CD8-positive, alpha-beta memory T cell (primary cell): ENCODE data around the gene SLC39A9. TPM values are rescaled to one million over a fixed set of nuclear protein-coding genes. Genes with fewer than 3 reads are reported as not detected.
A peak's percentile ranks its signal among the peaks of the same experiment; 100 is the strongest.
"Not testable (repeated sequence)": the region's sequence is repeated elsewhere in the genome, so short reads cannot be mapped to it uniquely, and the experiment has no call there.

Experiments used
- CTCF ChIA-PET: fragments of 350-600 bp; sonication (Branson Sonifier 250); formaldehyde crosslinking; loops from one replicate; lab custom pipeline; 2021; ENCODE audit warnings: antibody characterized with exemption; lab: Charles Lee
- POLR2A ChIA-PET: fragments of 350-600 bp; sonication (Branson Sonifier 250); formaldehyde crosslinking; loops from one replicate; lab custom pipeline; 2021; ENCODE audit warnings: antibody characterized with exemption; lab: Charles Lee
- DNase-seq, 5 donors: peaks; one replicate each; pipeline versions ENCODE4 v3.0.0 to v3.0.0-alpha.2; 2020 to 2022; ENCODE audit warnings: mixed read lengths in 1 of 5
- H3K27ac ChIP-seq: one replicate; pipeline ENCODE4 v1.7.0; 2013; ENCODE audit warnings: low read depth, mild to moderate bottlenecking, low read length, moderate library complexity
- H3K27me3 ChIP-seq: 2 replicates; pipeline ENCODE4 v1.7.0; 2013; ENCODE audit warnings: low read length, mild to moderate bottlenecking; ENCODE audit not compliant: insufficient read depth, poor library complexity, severe bottlenecking
- H3K36me3 ChIP-seq: 2 replicates; pipeline ENCODE4 v1.7.0; 2013; ENCODE audit warnings: mild to moderate bottlenecking, low read length, moderate library complexity; ENCODE audit not compliant: insufficient read depth
- H3K4me1 ChIP-seq: 2 replicates; pipeline ENCODE4 v1.7.0; 2013; ENCODE audit warnings: mild to moderate bottlenecking, low read length, moderate library complexity; ENCODE audit not compliant: insufficient read depth
- H3K4me3 ChIP-seq: 2 replicates; pipeline ENCODE4 v1.7.0; 2013; ENCODE audit warnings: mild to moderate bottlenecking, low read length
- H3K9me3 ChIP-seq: 2 replicates; pipeline ENCODE4 v1.7.0; 2013; ENCODE audit warnings: mild to moderate bottlenecking, low read length
- H3K27ac Mint-ChIP-seq, 8 donors: one replicate each; pipeline ENCODE4 v1.8.0; 2020 to 2021; ENCODE audit warnings: mixed read lengths in 8 of 8, mild to moderate bottlenecking in 6 of 8, inconsistent platforms in 3 of 8, moderate library complexity in 3 of 8
- H3K27me3 Mint-ChIP-seq, 2 donors: one replicate each; pipeline ENCODE4 v1.8.0; 2020 to 2021; ENCODE audit warnings: mixed read lengths in 2 of 2, mild to moderate bottlenecking in 1 of 2, moderate library complexity in 1 of 2
- H3K36me3 Mint-ChIP-seq, 3 donors: one replicate each; pipeline ENCODE4 v1.8.0; 2020 to 2021; ENCODE audit warnings: mixed read lengths in 3 of 3, inconsistent platforms in 1 of 3, mild to moderate bottlenecking in 1 of 3
- H3K4me1 Mint-ChIP-seq, 3 donors: one replicate each; pipeline ENCODE4 v1.8.0; 2020 to 2021; ENCODE audit warnings: mixed read lengths in 3 of 3, inconsistent platforms in 1 of 3, mild to moderate bottlenecking in 1 of 3
- H3K4me3 Mint-ChIP-seq, 7 donors: one replicate each; pipeline ENCODE4 v1.8.0; 2020 to 2021; ENCODE audit warnings: mixed read lengths in 7 of 7, mild to moderate bottlenecking in 6 of 7, moderate library complexity in 4 of 7, inconsistent platforms in 2 of 7
- H3K9me3 Mint-ChIP-seq, 5 donors: one replicate each; pipeline ENCODE4 v1.8.0; 2020 to 2022; ENCODE audit warnings: mixed read lengths in 5 of 5, mild to moderate bottlenecking in 3 of 5, moderate library complexity in 2 of 5, inconsistent platforms in 1 of 5
- polyA plus RNA-seq: library from polyadenylated mRNA; unstranded; fragments of 300-500 nt; fragmentation: Illumina TruSeq; gene quantifications from one replicate; pipeline ENCODE4 v1.2.3, GENCODE V29; 2021
- total RNA-seq, 2 experiments: library from RNA; stranded (reverse); gene quantifications; one replicate each; pipeline ENCODE4 v1.2.3, GENCODE V29; 2021

Gene SLC39A9
- total and polyA plus RNA-seq, 3 experiments from 2014 or later: 18.9 to 53.6 (median 51.3) TPM

- no peak for DNase-seq
- Mint-ChIP-seq H3K36me3 (peaks cover 19 to 36% (median 21%) of the 10 kb centered on the region in 3 donors), H3K27ac (peak overlapping the region in 2 of 8 donors; percentile 2 to 46), H3K9me3 (peaks cover 0 to 6% (median 3%) of the 10 kb centered on the region in 5 donors), H3K27me3 (no peaks in the 10 kb centered on the region), H3K4me1 (no peaks in the 10 kb centered on the region), H3K4me3 (no peak overlapping the region)
- no peaks in the 10 kb centered on the region for H3K9me3 ChIP-seq
- no peaks in the 10 kb centered on the region for H3K27me3 ChIP-seq
- CTCF ChIA-PET: no interaction called here
- H3K27ac ChIP-seq: no peak overlapping the region
- H3K4me3 ChIP-seq: no peak overlapping the region
- no peaks in the 10 kb centered on the region for H3K4me1 ChIP-seq
- peaks cover 7% of the 10 kb centered on the region for H3K36me3 ChIP-seq
- POLR2A ChIA-PET: no interaction called here
These were observed 25.4 kb upstream of the SLC39A9 start for GRCh38 chr14:69373104-69373503.

- peaks cover 0 to 6% (median 3%) of the 10 kb centered on the region in 5 donors for H3K9me3 Mint-ChIP-seq
- Histone ChIP-seq H3K4me1 (no peaks in the 10 kb centered on the region), H3K4me3 (no peak overlapping the region), H3K36me3 (peaks cover 9% of the 10 kb centered on the region), H3K9me3 (no peaks in the 10 kb centered on the region), H3K27ac (no peak overlapping the region), H3K27me3 (no peaks in the 10 kb centered on the region)
- H3K27me3 Mint-ChIP-seq: no peaks in the 10 kb centered on the region
- ChIA-PET CTCF (no interaction called here), POLR2A (no interaction called here)
- DNase-seq: no peak
- no peak overlapping the region for H3K4me3 Mint-ChIP-seq
- H3K36me3 Mint-ChIP-seq: peaks cover 13 to 41% (median 23%) of the 10 kb centered on the region in 3 donors
- no peak overlapping the region for H3K27ac Mint-ChIP-seq
- H3K4me1 Mint-ChIP-seq: no peaks in the 10 kb centered on the region
These were observed 24.3 kb upstream of the SLC39A9 start for GRCh38 chr14:69374235-69374634.

- no peak for DNase-seq
- Histone ChIP-seq H3K27me3 (no peaks in the 10 kb centered on the region), H3K27ac (no peak overlapping the region), H3K4me1 (no peaks in the 10 kb centered on the region), H3K9me3 (no peaks in the 10 kb centered on the region), H3K4me3 (no peak overlapping the region), H3K36me3 (peaks cover 11% of the 10 kb centered on the region)
- ChIA-PET POLR2A (no interaction called here), CTCF (no interaction called here)
- H3K27ac Mint-ChIP-seq: no peak overlapping the region
- H3K9me3 Mint-ChIP-seq: peaks cover 0 to 6% (median 3%) of the 10 kb centered on the region in 5 donors
- no peaks in the 10 kb centered on the region for H3K27me3 Mint-ChIP-seq
- H3K36me3 Mint-ChIP-seq: peaks cover 19 to 50% (median 23%) of the 10 kb centered on the region in 3 donors
- H3K4me3 Mint-ChIP-seq: no peak overlapping the region
- no peaks in the 10 kb centered on the region for H3K4me1 Mint-ChIP-seq
These were observed 23.3 kb upstream of the SLC39A9 start for GRCh38 chr14:69375182-69375581.

GRCh38 chr14:69375722-69376121, 22.8 kb upstream of the SLC39A9 start:
- H3K9me3 ChIP-seq: no peaks in the 10 kb centered on the region
- no peak overlapping the region for H3K4me3 ChIP-seq
- DNase-seq: no peak
- Mint-ChIP-seq H3K4me1 (no peaks in the 10 kb centered on the region), H3K27ac (peak overlapping the region in 1 of 8 donors; percentile 34), H3K4me3 (no peak overlapping the region), H3K9me3 (peaks cover 0 to 6% (median 3%) of the 10 kb centered on the region in 5 donors), H3K36me3 (peaks cover 19 to 56% (median 23%) of the 10 kb centered on the region in 3 donors), H3K27me3 (no peaks in the 10 kb centered on the region)
- POLR2A ChIA-PET: no interaction called here
- CTCF ChIA-PET: no interaction called here
- peaks cover 11% of the 10 kb centered on the region for H3K36me3 ChIP-seq
- H3K4me1 ChIP-seq: no peaks in the 10 kb centered on the region
- no peaks in the 10 kb centered on the region for H3K27me3 ChIP-seq
- H3K27ac ChIP-seq: no peak overlapping the region

GRCh38 chr14:69376439-69376838, 22.1 kb upstream of the SLC39A9 start:
- H3K4me3 ChIP-seq: no peak overlapping the region
- Mint-ChIP-seq H3K36me3 (peaks cover 19 to 63% (median 23%) of the 10 kb centered on the region in 3 donors), H3K9me3 (peaks cover 0 to 6% (median 3%) of the 10 kb centered on the region in 5 donors), H3K4me3 (no peak overlapping the region), H3K27ac (no peak overlapping the region), H3K4me1 (no peaks in the 10 kb centered on the region), H3K27me3 (no peaks in the 10 kb centered on the region)
- no peaks in the 10 kb centered on the region for H3K27me3 ChIP-seq
- DNase-seq: no peak
- H3K36me3 ChIP-seq: peaks cover 14% of the 10 kb centered on the region
- H3K27ac ChIP-seq: no peak overlapping the region
- ChIA-PET CTCF (no interaction called here), POLR2A (no interaction called here)
- H3K9me3 ChIP-seq: no peaks in the 10 kb centered on the region
- H3K4me1 ChIP-seq: no peaks in the 10 kb centered on the region

- Histone ChIP-seq H3K4me3 (no peak overlapping the region), H3K9me3 (no peaks in the 10 kb centered on the region), H3K4me1 (no peaks in the 10 kb centered on the region), H3K27me3 (no peaks in the 10 kb centered on the region), H3K36me3 (peaks cover 14% of the 10 kb centered on the region), H3K27ac (no peak overlapping the region)
- Mint-ChIP-seq H3K27ac (peak overlapping the region in 2 of 8 donors; percentile 24 to 42), H3K4me1 (peaks cover 0 to 6% (median 0%) of the 10 kb centered on the region in 3 donors), H3K27me3 (no peaks in the 10 kb centered on the region), H3K9me3 (peaks cover 0 to 6% (median 3%) of the 10 kb centered on the region in 5 donors), H3K4me3 (no peak overlapping the region), H3K36me3 (peaks cover 17 to 71% (median 23%) of the 10 kb centered on the region in 3 donors)
- ChIA-PET CTCF (no interaction called here), POLR2A (no interaction called here)
- no peak for DNase-seq
These were observed 20.2 kb upstream of the SLC39A9 start for GRCh38 chr14:69378274-69378673.

GRCh38 chr14:69387311-69387710, 11.2 kb upstream of the SLC39A9 start:
- ChIA-PET POLR2A (no interaction called here), CTCF (no interaction called here)
- Mint-ChIP-seq H3K4me3 (no peak overlapping the region), H3K27me3 (no peaks in the 10 kb centered on the region), H3K36me3 (peaks cover 10 to 85% (median 37%) of the 10 kb centered on the region in 3 donors), H3K27ac (peak overlapping the region in 1 of 8 donors; percentile 13), H3K9me3 (no peaks in the 10 kb centered on the region), H3K4me1 (peaks cover 54 to 70% (median 64%) of the 10 kb centered on the region in 3 donors)
- Histone ChIP-seq H3K27ac (no peak overlapping the region), H3K4me1 (peaks cover 7% of the 10 kb centered on the region), H3K36me3 (peaks cover 28% of the 10 kb centered on the region), H3K9me3 (no peaks in the 10 kb centered on the region), H3K4me3 (no peak overlapping the region), H3K27me3 (no peaks in the 10 kb centered on the region)
- no peak for DNase-seq

GRCh38 chr14:69391400-69391799, 7.1 kb upstream of the SLC39A9 start:
- H3K27me3 Mint-ChIP-seq, H3K9me3 ChIP-seq, H3K27ac ChIP-seq, CTCF ChIA-PET, H3K27me3 ChIP-seq, H3K4me3 ChIP-seq, POLR2A ChIA-PET, DNase-seq, H3K9me3 Mint-ChIP-seq: not testable (repeated sequence)
- H3K36me3 ChIP-seq: peaks cover 50% of the 10 kb centered on the region
- Mint-ChIP-seq H3K27ac (peak overlapping the region in 3 of 8 donors; percentile 14 to 81 (median 73)), H3K4me3 (peak overlapping the region; percentile 29 to 67 (median 45)), H3K36me3 (peaks cover 16 to 91% (median 36%) of the 10 kb centered on the region in 3 donors), H3K4me1 (peaks cover 71 to 86% (median 74%) of the 10 kb centered on the region in 3 donors)
- peaks cover 26% of the 10 kb centered on the region for H3K4me1 ChIP-seq
